ENCODE results near the gene EHBP1. TPM values are rescaled to one million over a fixed set of nuclear protein-coding genes. Genes with fewer than 3 reads are reported as not detected.

The EHBP1 gene
- total and polyA plus RNA-seq, 2 donors (not counting 3 experiments of a cell fraction or from before 2014, with no cell fraction given): 8.4 to 34.8 TPM

GRCh38 chr2:62856228-62857040, 150.9 kb downstream of the EHBP1 start:
- CTCF ChIA-PET: interaction anchor here (1.0 to 1.5 kb wide), 3 partner anchors 8 to 32 kb away, joined by 3 to 4 read pairs (median 3); no protein-coding TSS in a partner anchor

More at GRCh38 chr2:62856228-62857040, 150.9 kb downstream of the EHBP1 start:
- intact Hi-C loops (cut with micrococcal nuclease): no loop called here
- Histone ChIP-seq H3K27me3 (ENCODE audit: control insufficient read depth in 2 of 2, insufficient read depth in 2 of 2, low read length in 2 of 2) (no peaks in the 10 kb centered on the region), H3K36me3 (ENCODE audit: control insufficient read depth in 2 of 2, extremely low read depth in 1 of 2, insufficient read depth in 2 of 2, low read length in 2 of 2) (no peaks in the 10 kb centered on the region), H3K4me2 (ENCODE audit: insufficient read depth, low read length) (no peak overlapping the region), H3K9me1 (replicated peaks; ENCODE audit: control insufficient read depth, extremely low read depth, insufficient read depth, low read length) (no peaks in the 10 kb centered on the region), H2AFZ (ENCODE audit: low read depth, low read length) (no peak overlapping the region), H3K27ac (ENCODE audit: insufficient read depth, low read depth, low read length) (no peak overlapping the region), H4K20me1 (replicated peaks; ENCODE audit: control insufficient read depth, extremely low read depth, insufficient read depth, low read length) (no peaks in the 10 kb centered on the region), H3K4me1 (ENCODE audit: control insufficient read depth, extremely low read depth, insufficient read depth, low read length) (no peaks in the 10 kb centered on the region), H3K9ac (replicated peaks; ENCODE audit: extremely low read depth, insufficient read depth, low read length) (no peak overlapping the region), H3K79me2 (ENCODE audit: control insufficient read depth, insufficient read depth, low read length) (no peaks in the 10 kb centered on the region), H3K9me3 (replicated peaks; ENCODE audit: control insufficient read depth, insufficient read depth, low read length) (no peaks in the 10 kb centered on the region), H3K4me3 (replicated peaks in 1 of 3; ENCODE audit: insufficient read depth in 1 of 3, low read depth in 1 of 3, low read length in 3 of 3) (no peak overlapping the region)
- DNase-seq (ENCODE audit: low read depth, low spot score): no peak
- BruUV-seq (replicated peaks): no TSS peak
- TF ChIP-seq JUN (IDR thresholded peaks at IDR 0.05; ENCODE audit: borderline replicate concordance, insufficient read depth, insufficient read length, low read depth) (no peak), EZH2 (IDR thresholded peaks at IDR 0.05; ENCODE audit: borderline replicate concordance, low read depth, low read length, severe bottlenecking) (no peak), MYC (IDR thresholded peaks at IDR 0.05; ENCODE audit: low read depth, low read length) (no peak), GATA2 (IDR thresholded peaks at IDR 0.05; ENCODE audit: insufficient read depth, insufficient read length, low read depth, low read length) (no peak), POLR2AphosphoS5 (IDR thresholded peaks at IDR 0.05; ENCODE audit: insufficient read depth, low read depth, low read length) (no peak), MAX (IDR thresholded peaks at IDR 0.05; ENCODE audit: insufficient read depth, insufficient read length) (no peak), CTCF (IDR thresholded peaks at IDR 0.05; ENCODE audit: extremely low read depth in 1 of 2, insufficient read depth in 1 of 2, low read depth in 1 of 2, low read length in 2 of 2) (no peak), POLR2A (IDR thresholded peaks at IDR 0.05; ENCODE audit: low read depth, low read length) (no peak), FOS (IDR thresholded peaks at IDR 0.05; ENCODE audit: borderline replicate concordance, insufficient read depth, low read length) (no peak)
- no peak for FAIRE-seq
- POLR2A ChIA-PET: no interaction called here
- dilution Hi-C loops (cut with MboI; ENCODE audit: extremely low pct_ligation_motif_present, low sequenced_read_pairs): no loop called here
